K562 (cell line): Measurements from ENCODE around the gene PIP5K1B. TPM values are rescaled to one million over a fixed set of nuclear protein-coding genes. Genes with fewer than 3 reads are reported as not detected.

Experiments
- ATAC-seq: fragments of 200-7000 bp; cut with Tn5 transposase; 3 replicates; pipeline ENCODE4 v1.9.1; 2020; ENCODE audit warnings: moderate library complexity
- BruUV-seq: library from RNA; stranded (reverse); fragments of 400-500 nt; replicated peaks from 2 replicates; lab custom pipeline; 2021; lab: Mats Ljungman, UMichigan
- CTCF ChIA-PET: fragments of 300-600 bp; formaldehyde crosslinking; extraction: SDS; loops from one replicate; lab custom pipeline; 2021; ENCODE audit warnings: low intra/inter-chr PET ratio; lab: Yijun Ruan, JAX
- POLR2A ChIA-PET: fragments of 300-600, 350-650 bp; sonication (Branson Sonifier 250); formaldehyde crosslinking; extraction: SDS; loops from one replicate; lab custom pipeline; 2021; ENCODE audit warnings: antibody characterized with exemption, inconsistent platforms; lab: Yijun Ruan, JAX
- DNase-seq, 4 experiments: peaks; one replicate each; pipeline versions ENCODE4 v3.0.0 to v3.0.0-alpha.2; 2011 to 2018; ENCODE audit warnings: low spot score in 3 of 4, mixed read lengths in 3 of 4; ENCODE audit errors: extremely low read depth in 1 of 4
- FAIRE-seq: peaks from 2 replicates; lab custom pipeline; 2011; peaks lifted over from hg19 to GRCh38; lab: Jason Lieb, UNC
- H2AFZ ChIP-seq: 2 replicates; pipeline ENCODE4 v1.6.0; 2011; ENCODE audit warnings: low read depth, low read length, control low read depth, inconsistent platforms
- H3K27ac ChIP-seq: fragments of 200-600 bp; 3 replicates; pipeline ENCODE4 v1.8.0; 2011; ENCODE audit warnings: low read depth, mild to moderate bottlenecking, control low read depth, inconsistent platforms, low read length, moderate library complexity, mixed read lengths; ENCODE audit errors: extremely low read depth
- H3K27me3 ChIP-seq, 2 experiments: fragments of 300-600 bp in 1 of 2; 2 replicates in 1 of 2; 3 replicates in 1 of 2; pipeline versions ENCODE4 v1.6.0 to v1.8.0; 2011; ENCODE audit warnings: inconsistent platforms in 2 of 2, low read length in 2 of 2, mild to moderate bottlenecking in 1 of 2, mixed read lengths in 1 of 2, moderate library complexity in 1 of 2; ENCODE audit not compliant: control insufficient read depth in 2 of 2, insufficient read depth in 2 of 2
- H3K36me3 ChIP-seq: fragments of 300-600 bp; 3 replicates; pipeline ENCODE4 v1.8.0; 2011; ENCODE audit warnings: mild to moderate bottlenecking, low read length, inconsistent platforms; ENCODE audit not compliant: control insufficient read depth, insufficient read depth
- H3K4me1 ChIP-seq, 2 experiments: fragments of 200-600 bp in 1 of 2; replicated peaks in 1 of 2; 2 replicates in 1 of 2; 3 replicates in 1 of 2; pipeline versions ENCODE4 v1.5.1 to v1.8.0; 2011; ENCODE audit warnings: inconsistent platforms in 2 of 2, low read length in 2 of 2, mild to moderate bottlenecking in 1 of 2, mixed read lengths in 1 of 2, moderate library complexity in 1 of 2; ENCODE audit not compliant: control insufficient read depth in 2 of 2, insufficient read depth in 2 of 2
- H3K4me2 ChIP-seq: 2 replicates; pipeline ENCODE4 v1.6.1; 2011; ENCODE audit warnings: low read length, control low read depth, inconsistent platforms, mixed read lengths; ENCODE audit not compliant: insufficient read depth
- H3K4me3 ChIP-seq: fragments of 200-600 bp; sonication (generic), shearing (Covaris generic); 2 replicates; pipeline ENCODE4 v1.5.1; 2016; ENCODE audit warnings: control low read depth, inconsistent platforms
- H3K79me2 ChIP-seq: fragments of 200-600 bp; 3 replicates; pipeline ENCODE4 v1.8.0; 2011; ENCODE audit warnings: low read length, inconsistent platforms; ENCODE audit not compliant: control insufficient read depth, insufficient read depth
- H3K9ac ChIP-seq, 2 experiments: 2 replicates each; pipeline versions ENCODE4 v1.6.0 to v1.6.1; 2011; ENCODE audit warnings: low read depth in 2 of 2, low read length in 2 of 2, control low read depth in 1 of 2, inconsistent platforms in 1 of 2, mild to moderate bottlenecking in 1 of 2, mixed read lengths in 1 of 2; ENCODE audit not compliant: insufficient read depth in 1 of 2
- H3K9me1 ChIP-seq: one replicate; pipeline ENCODE4 v1.6.0; 2011; ENCODE audit warnings: inconsistent platforms, mild to moderate bottlenecking, low read length, moderate library complexity; ENCODE audit not compliant: control insufficient read depth, insufficient read depth
- H3K9me3 ChIP-seq: replicated peaks from 2 replicates; pipeline ENCODE4 v1.5.1; 2011; ENCODE audit warnings: low read depth, low read length, inconsistent platforms; ENCODE audit not compliant: control insufficient read depth, insufficient read depth
- H4K20me1 ChIP-seq: replicated peaks from 2 replicates; pipeline ENCODE4 v1.6.1; 2011; ENCODE audit warnings: low read length, inconsistent platforms, mixed read lengths; ENCODE audit not compliant: control insufficient read depth, insufficient read depth
- DNMT1 ChIP-seq: fragments of 450-650 bp; IDR thresholded peaks from 2 replicates; pipeline ENCODE4 v1.6.1; 2016; ENCODE audit warnings: antibody characterized with exemption, mild to moderate bottlenecking
- GTF2A2 ChIP-seq: IDR thresholded peaks from 2 replicates; pipeline ENCODE4 v1.6.1; 2016; ENCODE audit warnings: mild to moderate bottlenecking, missing genetic modification characterization, missing compliant biosample characterization
- GTF2F1 ChIP-seq: IDR thresholded peaks from 2 replicates; pipeline ENCODE4 v1.6.1; 2011; ENCODE audit warnings: low read depth, low read length, improper control_type of control experiment
- KAT2B ChIP-seq: IDR thresholded peaks from one replicate; pipeline ENCODE4 v1.6.1; 2012; ENCODE audit warnings: low read depth, mild to moderate bottlenecking, control low read depth, inconsistent platforms, low read length, moderate library complexity
- KDM4B ChIP-seq, 2 experiments: fragments of 450-650 bp in 1 of 2; sonication (generic) in 1 of 2; IDR thresholded peaks; 2 replicates each; pipeline ENCODE4 v1.6.1; 2016 to 2017; ENCODE audit warnings: borderline replicate concordance in 2 of 2, antibody characterized with exemption in 1 of 2, low read depth in 1 of 2, mild to moderate bottlenecking in 1 of 2
- KLF13 ChIP-seq: fragments of 450-650 bp; IDR thresholded peaks from 2 replicates; pipeline ENCODE4 v1.6.1; 2016; ENCODE audit warnings: missing genetic modification characterization, low read depth, mild to moderate bottlenecking, missing compliant biosample characterization, moderate library complexity, borderline replicate concordance
- MEIS2 ChIP-seq: fragments of 450-650 bp; IDR thresholded peaks from 2 replicates; pipeline ENCODE4 v1.6.1; 2014; ENCODE audit warnings: mild to moderate bottlenecking; ENCODE audit not compliant: partially characterized antibody
- MLX ChIP-seq, 2 experiments: fragments of 450-650 bp in 1 of 2; sonication (generic) in 1 of 2; formaldehyde crosslinking; conservative IDR thresholded peaks; 2 replicates each; pipeline versions ENCODE4 v1.4.0 to v1.8.1; 2020 to 2022; ENCODE audit warnings: mild to moderate bottlenecking in 1 of 2, missing genetic modification reagents in 1 of 2
- NCOA2 ChIP-seq, 2 experiments: fragments of 450-650 bp; IDR thresholded peaks; 2 replicates each; pipeline ENCODE4 v1.6.1; 2018; ENCODE audit warnings: mild to moderate bottlenecking in 2 of 2, moderate library complexity in 1 of 2; ENCODE audit not compliant: partially characterized antibody in 2 of 2
- NKRF ChIP-seq: fragments of 450-650 bp; IDR thresholded peaks from 2 replicates; pipeline ENCODE4 v1.6.1; 2016; ENCODE audit warnings: borderline replicate concordance
- NR2C2 ChIP-seq, 2 experiments: fragments of 200-800 bp in 1 of 2; sonication (Bioruptor generic) in 1 of 2; sonication (generic) in 1 of 2; formaldehyde crosslinking in 1 of 2; IDR thresholded peaks; 2 replicates each; pipeline versions ENCODE4 v1.6.1 to v1.8.0; 2016 to 2022; ENCODE audit warnings: mild to moderate bottlenecking in 1 of 2, missing compliant biosample characterization in 1 of 2, missing genetic modification characterization in 1 of 2, missing genetic modification reagents in 1 of 2
- PHF21A ChIP-seq: fragments of 450-650 bp; IDR thresholded peaks from 2 replicates; pipeline ENCODE4 v1.6.1; 2017; ENCODE audit warnings: low read depth, borderline replicate concordance
- PHF8 ChIP-seq: fragments of 200-600 bp; sonication (generic); IDR thresholded peaks from 2 replicates; pipeline ENCODE4 v1.6.1; 2012; ENCODE audit warnings: mixed run types, mild to moderate bottlenecking, inconsistent platforms, low read length, moderate library complexity, borderline replicate concordance
- SETDB1 ChIP-seq: IDR thresholded peaks from one replicate; pipeline ENCODE4 v1.6.1; 2012; ENCODE audit warnings: low read length, control low read depth, inconsistent platforms
- SP2 ChIP-seq: IDR thresholded peaks from 2 replicates; pipeline ENCODE4 v1.6.1; 2011; ENCODE audit warnings: mild to moderate bottlenecking, low read depth, low read length, moderate library complexity; ENCODE audit not compliant: poor library complexity, severe bottlenecking; ENCODE audit errors: extremely low read depth
- ZNF766 ChIP-seq: fragments of 200-800 bp; sonication (Bioruptor generic); conservative IDR thresholded peaks from 2 replicates; pipeline ENCODE4 v1.6.1; 2016; ENCODE audit warnings: missing genetic modification characterization, missing compliant biosample characterization
- WGBS: fragments of 100-300 bp; shearing (Covaris generic); methylation state at CpG from one replicate; pipeline ENCODE4 v1.1.6; 2016; ENCODE audit warnings: low coverage, mixed read lengths; ENCODE audit not compliant: insufficient coverage; ENCODE audit errors: missing lambda C conversion rate; 5-methylcytosine and 5-hydroxymethylcytosine counted together
- in situ Hi-C: fragments of 300-500 bp; cut with MboI; formaldehyde crosslinking; loops from 4 replicates; pipeline ENCODE4 v1.15.0; 2018; ENCODE audit warnings: inconsistent platforms, mixed read lengths
- intact Hi-C: fragments of 100-400 bp; cut with micrococcal nuclease; formaldehyde crosslinking; loops from 2 replicates; pipeline ENCODE4 v1.14.2; 2022
- polyA plus RNA-seq, 8 experiments: library from polyadenylated mRNA; depleted of rRNA in 4 of 8; stranded (reverse) in 5 of 8; unstranded in 3 of 8; fragments of >200 nt; fragmentation: Nextera tagmentation in 2 of 8; fragmentation: Illumina TruSeq in 1 of 8; extraction: Ambion mirVana in 2 of 8; extraction: Trizol in 1 of 8; gene quantifications; 2 replicates each; pipeline versions ENCODE4 v1.2.1 to v1.2.3, GENCODE V29; 2011 to 2014; ENCODE audit warnings: inconsistent platforms in 1 of 8, missing spikeins in 1 of 8
- total RNA-seq, 7 experiments: library from RNA; depleted of rRNA in 6 of 7; stranded (reverse); fragments of >200 nt in 6 of 7; fragmentation: Illumina TruSeq in 2 of 7; extraction: Trizol in 2 of 7; gene quantifications; 2 replicates each; pipeline versions ENCODE4 v1.2.1 to v1.2.3, GENCODE V29; 2011 to 2021; ENCODE audit warnings: low replicate concordance in 1 of 7
- TF ChIP-seq, protein P1 (sequence below): IDR thresholded peaks from 2 replicates; pipeline ENCODE4 v1.6.1; 2012; ENCODE audit warnings: low read depth, low read length, improper control_type of control experiment, borderline replicate concordance

PIP5K1B gene
- total and polyA plus RNA-seq, 9 of the 15 experiments (the other 6 are each of a cell fraction or from before 2014, with no cell fraction given) = 3.1 to 12.9 (median 7.4) TPM

- no peaks in the 10 kb centered on the region for H3K27me3 ChIP-seq
- DNase-seq = peak; percentile 48 to 77 (median 59)
- peak; percentile 89 for FAIRE-seq
- ChIA-PET CTCF (no interaction called here), POLR2A (interaction anchor here (0.6 kb wide), 1 partner anchor 1213 kb away, joined by 3 read pairs; no protein-coding TSS in a partner anchor)
- WGBS = 3% methylated on average over 4 of the region's 4 CpGs
- H3K27ac ChIP-seq = peak overlapping the region; percentile 39; the same call in 1 of the 3 replicates
- H3K4me1 ChIP-seq = peaks cover 5 to 9% of the 10 kb centered on the region in 2 experiments; a peak in 2 of 5 replicates
- H3K79me2 ChIP-seq = no peaks in the 10 kb centered on the region
- H4K20me1 ChIP-seq = no peaks in the 10 kb centered on the region
- BruUV-seq = no TSS peak
- H3K4me3 ChIP-seq = no peak overlapping the region
- peak overlapping the region; percentile 48; the same call in 1 of the 2 replicates for H2AFZ ChIP-seq
- no peak overlapping the region for H3K9ac ChIP-seq
- no peaks in the 10 kb centered on the region; the same call in 1 of the 2 replicates for H3K9me3 ChIP-seq
- no peaks in the 10 kb centered on the region for H3K36me3 ChIP-seq
- no peaks in the 10 kb centered on the region for H3K9me1 ChIP-seq
- intact Hi-C loops = no loop called here
- peak; percentile 69 for ATAC-seq
- peak overlapping the region; percentile 20; the same call in 1 of the 2 replicates for H3K4me2 ChIP-seq
- in situ Hi-C loops = no loop called here
- TF ChIP-seq PHF21A (peak; percentile 37; the same call in 1 of the 2 replicates), GTF2A2 (tag) (no peak), SP2 (no peak), KLF13 (tag) (no peak), PHF8 (no peak), GTF2F1 (no peak), KAT2B (no peak), NR2C2 (CRISPR knock-in tag; IDR thresholded peaks at IDR 0.05) (no peak), NR2C2 (tag; IDR thresholded peaks at IDR 0.05) (no peak), MLX (CRISPR knock-in tag; conservative IDR thresholded peaks at IDR 0.05) (no peak), ZNF766 (peak; percentile 91), NCOA2 (IDR thresholded peaks at IDR 0.05; ENCODE audit: partially characterized antibody in 2 of 2) (peak in 1 of 2 experiments; percentile 37), KDM4B (IDR thresholded peaks at IDR 0.05; ENCODE audit: borderline replicate concordance in 2 of 2, low read depth in 1 of 2) (no peak), DNMT1 (no peak), NKRF (no peak), MEIS2 (peak; percentile 66), SETDB1 (no peak)
- TF ChIP-seq, protein P1, sequence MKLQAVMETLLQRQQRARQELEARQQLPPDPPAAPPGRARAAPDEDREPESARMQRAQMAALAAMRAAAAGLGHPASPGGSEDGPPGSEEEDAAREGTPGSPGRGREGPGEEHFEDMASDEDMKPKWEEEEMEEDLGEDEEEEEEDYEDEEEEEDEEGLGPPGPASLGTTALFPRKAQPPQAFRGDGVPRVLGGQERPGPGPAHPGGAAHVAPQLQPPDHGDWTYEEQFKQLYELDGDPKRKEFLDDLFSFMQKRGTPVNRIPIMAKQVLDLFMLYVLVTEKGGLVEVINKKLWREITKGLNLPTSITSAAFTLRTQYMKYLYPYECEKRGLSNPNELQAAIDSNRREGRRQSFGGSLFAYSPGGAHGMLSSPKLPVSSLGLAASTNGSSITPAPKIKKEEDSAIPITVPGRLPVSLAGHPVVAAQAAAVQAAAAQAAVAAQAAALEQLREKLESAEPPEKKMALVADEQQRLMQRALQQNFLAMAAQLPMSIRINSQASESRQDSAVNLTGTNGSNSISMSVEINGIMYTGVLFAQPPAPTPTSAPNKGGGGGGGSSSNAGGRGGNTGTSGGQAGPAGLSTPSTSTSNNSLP = no peak
These were observed 256.5 kb downstream of the PIP5K1B start for GRCh38 chr9:68961587-68961986.
